ENCODE measurements around the gene BMI1.

DNA sequence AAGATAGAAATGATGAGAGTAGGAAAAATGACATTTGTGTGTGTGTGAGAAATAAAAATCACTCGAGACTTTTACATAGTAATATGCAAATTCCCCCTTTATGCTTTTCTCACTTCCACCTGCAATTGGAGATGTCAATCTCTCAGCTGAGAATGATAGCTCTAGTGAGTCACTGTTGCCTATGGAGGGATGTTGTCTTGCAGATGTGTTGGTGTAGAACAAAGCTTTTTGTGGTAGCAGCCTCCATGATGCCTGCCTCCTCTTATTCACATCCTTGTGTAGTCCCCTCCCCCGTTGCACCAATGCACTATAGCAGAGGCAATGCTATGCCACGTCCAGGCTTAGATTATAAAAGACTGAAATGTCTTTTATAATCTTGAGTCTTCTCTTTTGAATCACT lies 58.2 kb downstream of the BMI1 start:
- TF ChIP-seq, protein P1, sequence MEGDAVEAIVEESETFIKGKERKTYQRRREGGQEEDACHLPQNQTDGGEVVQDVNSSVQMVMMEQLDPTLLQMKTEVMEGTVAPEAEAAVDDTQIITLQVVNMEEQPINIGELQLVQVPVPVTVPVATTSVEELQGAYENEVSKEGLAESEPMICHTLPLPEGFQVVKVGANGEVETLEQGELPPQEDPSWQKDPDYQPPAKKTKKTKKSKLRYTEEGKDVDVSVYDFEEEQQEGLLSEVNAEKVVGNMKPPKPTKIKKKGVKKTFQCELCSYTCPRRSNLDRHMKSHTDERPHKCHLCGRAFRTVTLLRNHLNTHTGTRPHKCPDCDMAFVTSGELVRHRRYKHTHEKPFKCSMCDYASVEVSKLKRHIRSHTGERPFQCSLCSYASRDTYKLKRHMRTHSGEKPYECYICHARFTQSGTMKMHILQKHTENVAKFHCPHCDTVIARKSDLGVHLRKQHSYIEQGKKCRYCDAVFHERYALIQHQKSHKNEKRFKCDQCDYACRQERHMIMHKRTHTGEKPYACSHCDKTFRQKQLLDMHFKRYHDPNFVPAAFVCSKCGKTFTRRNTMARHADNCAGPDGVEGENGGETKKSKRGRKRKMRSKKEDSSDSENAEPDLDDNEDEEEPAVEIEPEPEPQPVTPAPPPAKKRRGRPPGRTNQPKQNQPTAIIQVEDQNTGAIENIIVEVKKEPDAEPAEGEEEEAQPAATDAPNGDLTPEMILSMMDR (IDR thresholded peaks at IDR 0.05), result no peak
- TF ChIP-seq POLR2A (IDR thresholded peaks at IDR 0.05), result no peak
